AG08395 (cell line): Measurements from ENCODE around the gene LARP4.
"Not testable (repeated sequence)": the region's sequence is repeated elsewhere in the genome, so short reads cannot be mapped to it uniquely, and the experiment has no call there.

ENCODE experiments used
- DNase-seq: peaks from one replicate; pipeline ENCODE4 v3.0.0; 2012; ENCODE audit warnings: mixed read lengths, low spot score

LARP4 gene

GRCh38 chr12:50483488-50483887 lies 82.8 kb downstream of the LARP4 start:
- DNase-seq, result no peak

- no peak for DNase-seq
These were observed 88.1 kb downstream of the LARP4 start for GRCh38 chr12:50488801-50489200.

- DNase-seq, result not testable (repeated sequence)
These were observed 97.4 kb downstream of the LARP4 start for GRCh38 chr12:50498119-50498518.

GRCh38 chr12:50504798-50505674 lies 104.4 kb downstream of the LARP4 start, which contains the start of gene DIP2B:
DIP2B (plus strand) TSS chr12:50504985; CDS start chr12:50505141, 156 bp downstream.
- peak; percentile 94 for DNase-seq

GRCh38 chr12:50505675-50506530 lies 105.2 kb downstream of the LARP4 start:
- DNase-seq, result no peak

- DNase-seq, result no peak
These were observed 106.2 kb downstream of the LARP4 start for GRCh38 chr12:50506753-50507473.

- DNase-seq, result no peak
These were observed 106.8 kb downstream of the LARP4 start for GRCh38 chr12:50507474-50507838.

GRCh38 chr12:50507930-50508329 lies 107.2 kb downstream of the LARP4 start:
- DNase-seq, result no peak

GRCh38 chr12:50508414-50508813 lies 107.7 kb downstream of the LARP4 start:
- no peak for DNase-seq

GRCh38 chr12:50508970-50509663 lies 108.4 kb downstream of the LARP4 start:
- no peak for DNase-seq

GRCh38 chr12:50514526-50515276 lies 114.0 kb downstream of the LARP4 start:
- no peak for DNase-seq

GRCh38 chr12:50515587-50515986 lies 114.9 kb downstream of the LARP4 start:
- no peak for DNase-seq

GRCh38 chr12:50517421-50518048 lies 116.8 kb downstream of the LARP4 start:
- DNase-seq, result no peak

- no peak for DNase-seq
These were observed 117.4 kb downstream of the LARP4 start for GRCh38 chr12:50518090-50518489.

- no peak for DNase-seq
These were observed 118.7 kb downstream of the LARP4 start for GRCh38 chr12:50519353-50519752.

GRCh38 chr12:50520416-50521207 lies 119.9 kb downstream of the LARP4 start:
- DNase-seq, result no peak

GRCh38 chr12:50521781-50522180 lies 121.1 kb downstream of the LARP4 start:
- DNase-seq, result not testable (repeated sequence)

- DNase-seq, result no peak
These were observed 123.1 kb downstream of the LARP4 start for GRCh38 chr12:50523772-50524171.

GRCh38 chr12:50524621-50525020 lies 123.9 kb downstream of the LARP4 start:
- DNase-seq, result no peak

GRCh38 chr12:50525422-50525821 lies 124.7 kb downstream of the LARP4 start:
- DNase-seq, result no peak
